OCI-LY7 (cell line): ENCODE results near the gene STUM. TPM values are rescaled to one million over a fixed set of nuclear protein-coding genes. Genes with fewer than 3 reads are reported as not detected.
A peak's percentile ranks its signal among the peaks of the same experiment; 100 is the strongest.

Experiments used
- BruUV-seq: library from RNA; stranded (reverse); fragments of 400-500 nt; replicated peaks from 2 replicates; lab custom pipeline; 2021; lab: Mats Ljungman, UMichigan
- CTCF ChIA-PET: fragments of 300-600 bp; sonication (Branson Sonifier 250); formaldehyde crosslinking; loops from one replicate; lab custom pipeline; 2022; ENCODE audit warnings: antibody characterized with exemption; ENCODE audit not compliant: unreplicated experiment; lab: Charles Lee
- POLR2A ChIA-PET: fragments of 300-600 bp; sonication (Branson Sonifier 250); formaldehyde crosslinking; loops from one replicate; lab custom pipeline; 2022; ENCODE audit warnings: antibody characterized with exemption; lab: Charles Lee
- DNase-seq: peaks from one replicate; pipeline ENCODE4 v3.0.0-alpha.2; 2015; ENCODE audit warnings: low spot score
- H2AFZ ChIP-seq: fragments of 200-600 bp; sonication (generic), shearing (Covaris generic); 2 replicates; pipeline ENCODE4 v1.6.1; 2014; ENCODE audit warnings: mild to moderate bottlenecking, antibody characterized with exemption, low read length, moderate library complexity
- H3K27ac ChIP-seq: fragments of 200-600 bp; sonication (generic); 2 replicates; pipeline ENCODE4 v1.5.1; 2014; ENCODE audit warnings: mixed run types, low read depth, mild to moderate bottlenecking, moderate library complexity, low read length, inconsistent platforms; ENCODE audit not compliant: poor library complexity, severe bottlenecking
- H3K36me3 ChIP-seq: fragments of 200-600 bp; sonication (generic); 2 replicates; pipeline ENCODE4 v1.6.1; 2014; ENCODE audit warnings: mild to moderate bottlenecking, antibody characterized with exemption, low read length, moderate library complexity, mixed read lengths; ENCODE audit not compliant: insufficient read depth
- H3K4me1 ChIP-seq: fragments of 200-600 bp; sonication (generic); 2 replicates; pipeline ENCODE4 v1.5.1; 2014; ENCODE audit warnings: mild to moderate bottlenecking, low read length; ENCODE audit not compliant: insufficient read depth, poor library complexity, severe bottlenecking
- H3K4me2 ChIP-seq: fragments of 200-600 bp; sonication (generic); 2 replicates; pipeline ENCODE4 v1.6.1; 2014; ENCODE audit warnings: mild to moderate bottlenecking, low read length
- H3K4me3 ChIP-seq: fragments of 200-600 bp; sonication (generic); 2 replicates; pipeline ENCODE4 v1.5.1; 2014; ENCODE audit warnings: mild to moderate bottlenecking, low read depth, low read length; ENCODE audit not compliant: poor library complexity, severe bottlenecking
- H3K79me2 ChIP-seq: fragments of 200-600 bp; sonication (generic); 2 replicates; pipeline ENCODE4 v1.6.1; 2016; ENCODE audit warnings: low read depth, mild to moderate bottlenecking, low read length, moderate library complexity, mixed read lengths; ENCODE audit not compliant: insufficient read depth
- H3K9me2 ChIP-seq: fragments of 200-600 bp; sonication (generic); 2 replicates; pipeline ENCODE4 v1.6.1; 2016; ENCODE audit warnings: mild to moderate bottlenecking, low read length, mixed read lengths; ENCODE audit not compliant: insufficient read depth
- H3K9me3 ChIP-seq: fragments of 200-600 bp; sonication (generic); 2 replicates; pipeline ENCODE4 v1.6.1; 2014; ENCODE audit warnings: mild to moderate bottlenecking, mixed run types, low read length, mixed read lengths
- H4K20me1 ChIP-seq: fragments of 200-600 bp; sonication (generic); 2 replicates; pipeline ENCODE4 v1.6.1; 2014; ENCODE audit warnings: mild to moderate bottlenecking, antibody characterized with exemption, low read length, moderate library complexity, mixed read lengths; ENCODE audit not compliant: insufficient read depth
- EZH2phosphoT487 ChIP-seq: fragments of 200-600 bp; sonication (generic); IDR thresholded peaks from 2 replicates; pipeline ENCODE4 v1.6.1; 2018; ENCODE audit warnings: low read depth, borderline replicate concordance, mild to moderate bottlenecking, mixed run types, antibody characterized with exemption, low read length, moderate library complexity, mixed read lengths
- intact Hi-C: fragments of 100-400 bp; cut with micrococcal nuclease; formaldehyde crosslinking; loops from one replicate; pipeline ENCODE4 v1.10.0; 2022; ENCODE audit not compliant: unreplicated experiment
- total RNA-seq, 2 experiments: library from RNA; depleted of rRNA in 1 of 2; stranded (reverse); fragments of >200 nt in 1 of 2; shearing (Covaris generic) in 1 of 2; gene quantifications; 2 replicates each; pipeline ENCODE4 v1.2.3, GENCODE V29; 2014 to 2022
- TF ChIP-seq, protein P1 (sequence below): fragments of 200-600 bp; sonication (generic); conservative IDR thresholded peaks from 2 replicates; pipeline ENCODE4 v1.5.1; 2014; ENCODE audit warnings: mild to moderate bottlenecking, antibody characterized with exemption, low read length, moderate library complexity, mixed read lengths

STUM gene
- total RNA-seq, 2 experiments from 2014 or later, result not detected

- Histone ChIP-seq H2AFZ (no peak overlapping the region), H3K79me2 (no peaks in the 10 kb centered on the region), H3K4me1 (peaks cover 3% of the 10 kb centered on the region), H3K4me3 (no peak overlapping the region), H3K27ac (no peak overlapping the region), H3K9me2 (no peaks in the 10 kb centered on the region), H3K36me3 (no peaks in the 10 kb centered on the region), H3K9me3 (peaks cover 4% of the 10 kb centered on the region; the same call in 1 of the 2 replicates), H3K4me2 (no peak overlapping the region), H4K20me1 (no peaks in the 10 kb centered on the region)
- DNase-seq, result no peak
- ChIA-PET POLR2A (interaction anchor here (0.7 kb wide), 1 partner anchor 150 kb away, joined by 4 read pairs; no protein-coding TSS in a partner anchor), CTCF (no interaction called here)
- BruUV-seq, result no TSS peak
- intact Hi-C loops, result no loop called here
- TF ChIP-seq, protein P1, sequence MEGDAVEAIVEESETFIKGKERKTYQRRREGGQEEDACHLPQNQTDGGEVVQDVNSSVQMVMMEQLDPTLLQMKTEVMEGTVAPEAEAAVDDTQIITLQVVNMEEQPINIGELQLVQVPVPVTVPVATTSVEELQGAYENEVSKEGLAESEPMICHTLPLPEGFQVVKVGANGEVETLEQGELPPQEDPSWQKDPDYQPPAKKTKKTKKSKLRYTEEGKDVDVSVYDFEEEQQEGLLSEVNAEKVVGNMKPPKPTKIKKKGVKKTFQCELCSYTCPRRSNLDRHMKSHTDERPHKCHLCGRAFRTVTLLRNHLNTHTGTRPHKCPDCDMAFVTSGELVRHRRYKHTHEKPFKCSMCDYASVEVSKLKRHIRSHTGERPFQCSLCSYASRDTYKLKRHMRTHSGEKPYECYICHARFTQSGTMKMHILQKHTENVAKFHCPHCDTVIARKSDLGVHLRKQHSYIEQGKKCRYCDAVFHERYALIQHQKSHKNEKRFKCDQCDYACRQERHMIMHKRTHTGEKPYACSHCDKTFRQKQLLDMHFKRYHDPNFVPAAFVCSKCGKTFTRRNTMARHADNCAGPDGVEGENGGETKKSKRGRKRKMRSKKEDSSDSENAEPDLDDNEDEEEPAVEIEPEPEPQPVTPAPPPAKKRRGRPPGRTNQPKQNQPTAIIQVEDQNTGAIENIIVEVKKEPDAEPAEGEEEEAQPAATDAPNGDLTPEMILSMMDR, result no peak
- TF ChIP-seq EZH2phosphoT487, result no peak
Observed at GRCh38 chr1:226624526-226624925, 76.0 kb downstream of the STUM start.

DNA sequence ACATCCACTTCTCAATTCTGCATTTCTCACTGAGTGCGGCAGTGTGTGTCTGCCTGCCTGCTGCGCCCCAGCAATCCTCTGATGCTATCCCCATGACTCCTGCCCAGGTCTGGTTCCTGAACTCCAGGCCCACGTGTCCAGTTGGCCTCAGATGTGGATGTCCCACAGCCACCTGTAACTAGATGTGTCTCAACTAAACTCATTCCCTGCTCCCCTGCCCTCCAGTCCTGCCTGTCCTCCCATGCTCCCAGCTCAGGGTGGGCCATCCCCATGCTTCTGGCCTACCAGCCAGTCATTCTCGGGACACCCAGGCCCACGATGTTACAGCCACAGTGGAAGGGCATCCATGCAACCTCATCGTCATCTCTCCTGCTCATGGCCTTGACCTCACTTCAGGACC, 76.8 kb downstream of the STUM start:
- Histone ChIP-seq H3K9me3 (peaks cover 4% of the 10 kb centered on the region; the same call in 1 of the 2 replicates), H3K9me2 (no peaks in the 10 kb centered on the region), H2AFZ (no peak overlapping the region), H3K4me1 (peaks cover 3% of the 10 kb centered on the region), H4K20me1 (no peaks in the 10 kb centered on the region), H3K4me2 (no peak overlapping the region), H3K36me3 (no peaks in the 10 kb centered on the region), H3K4me3 (no peak overlapping the region), H3K79me2 (no peaks in the 10 kb centered on the region), H3K27ac (no peak overlapping the region)
- CTCF ChIA-PET, result no interaction called here
- intact Hi-C loops, result no loop called here
- POLR2A ChIA-PET, result no interaction called here
- BruUV-seq, result no TSS peak
- TF ChIP-seq, protein P1, result no peak
- TF ChIP-seq EZH2phosphoT487, result no peak
- DNase-seq, result no peak

DNA sequence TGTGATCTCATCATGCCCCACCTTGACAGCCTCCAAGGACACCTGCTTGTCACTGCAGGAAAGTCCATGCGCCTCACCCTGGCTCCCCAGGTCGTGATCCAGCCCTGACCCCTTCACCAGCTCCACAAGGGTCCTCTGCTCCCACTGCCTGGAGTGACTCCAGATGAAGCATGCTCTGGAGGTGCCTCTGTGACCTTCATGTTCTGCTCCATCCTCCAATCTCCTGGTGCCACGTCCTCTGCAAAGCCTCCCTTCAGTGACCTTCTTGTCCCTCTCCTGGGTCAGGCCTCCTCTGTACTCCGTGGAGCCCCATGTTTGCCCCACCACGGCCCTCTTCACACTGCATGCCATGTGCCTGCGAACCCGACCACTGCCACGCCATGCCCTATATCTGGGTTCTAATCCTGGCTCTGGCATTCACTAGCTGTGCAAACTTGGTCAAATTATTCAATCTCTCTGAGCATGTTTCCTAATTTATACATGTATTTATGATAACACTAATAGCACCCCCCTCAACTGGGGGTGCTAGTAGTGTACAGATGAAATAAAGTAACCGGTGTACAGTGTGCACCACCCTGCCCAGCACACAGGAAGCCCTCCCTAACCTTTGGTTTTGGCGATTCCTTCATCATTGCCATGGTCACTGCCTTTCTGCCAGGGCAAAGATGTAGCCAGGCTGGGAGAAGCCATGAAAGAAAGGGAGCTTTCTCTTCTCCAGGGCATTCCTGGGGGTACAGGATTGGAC, 77.4 kb downstream of the STUM start:
- BruUV-seq, result no TSS peak
- ChIA-PET CTCF (interaction anchor here (0.6 to 1.3 kb wide), 7 partner anchors 11 to 518 kb away, joined by 3 to 7 read pairs (median 3); no protein-coding TSS in a partner anchor), POLR2A (interaction anchor here (0.8 kb wide), 1 partner anchor 384 kb away, joined by 3 read pairs; no protein-coding TSS in a partner anchor)
- Histone ChIP-seq H4K20me1 (no peaks in the 10 kb centered on the region), H3K4me2 (peak overlapping the region; percentile 32; the same call in 1 of the 2 replicates), H3K4me1 (peaks cover 3% of the 10 kb centered on the region), H3K36me3 (no peaks in the 10 kb centered on the region), H3K9me2 (no peaks in the 10 kb centered on the region), H3K27ac (no peak overlapping the region), H3K9me3 (peaks cover 4% of the 10 kb centered on the region; the same call in 1 of the 2 replicates), H2AFZ (no peak overlapping the region; the same call in 1 of the 2 replicates), H3K4me3 (no peak overlapping the region), H3K79me2 (no peaks in the 10 kb centered on the region)
- intact Hi-C loops, result loop anchor here (1.0 to 2.0 kb wide), 2 partner anchors 202 to 203 kb away; no protein-coding TSS in a partner anchor
- no peak for TF ChIP-seq EZH2phosphoT487
- TF ChIP-seq, protein P1, result no peak
- no peak for DNase-seq
